ENCODE measurements around the gene ZCCHC7. TPM values are rescaled to one million over a fixed set of nuclear protein-coding genes. Genes with fewer than 3 reads are reported as not detected.

The ZCCHC7 gene
- total RNA-seq, 3 donors from 2014 or later (not counting 1 experiment from before 2014, with no cell fraction given), result 42.4 to 43.2 (median 42.8) TPM

GRCh38 chr9:37292896-37293295 is 172.5 kb downstream of the ZCCHC7 start:
- Histone ChIP-seq H3K4me1 (ENCODE audit: control insufficient read depth, insufficient read depth, low read length) (peaks cover 7% of the 10 kb centered on the region), H3K27ac (ENCODE audit: low read length) (peak overlapping the region; percentile 52), H3K9me3 (ENCODE audit: control insufficient read depth, insufficient read depth, low read length) (no peaks in the 10 kb centered on the region), H3K4me3 (ENCODE audit: low read length) (no peak overlapping the region), H3K36me3 (ENCODE audit: control insufficient read depth, insufficient read depth, low read length) (no peaks in the 10 kb centered on the region), H3K27me3 (ENCODE audit: control insufficient read depth, insufficient read depth, low read length) (no peaks in the 10 kb centered on the region)
- DNase-seq (no peak), ATAC-seq (no peak)
- no peaks in the 10 kb centered on the region for H3K9me3 Mint-ChIP-seq
- no peak overlapping the region for H3K4me3 Mint-ChIP-seq
- intact Hi-C loops (cut with micrococcal nuclease), result no loop called here
- no peaks in the 10 kb centered on the region for H3K36me3 Mint-ChIP-seq
- H3K27me3 Mint-ChIP-seq (ENCODE audit: low read depth in 2 of 2), result no peaks in the 10 kb centered on the region
- peaks cover 32 to 41% of the 10 kb centered on the region in 2 donors for H3K4me1 Mint-ChIP-seq
- TF ChIP-seq CTCF (IDR thresholded peaks at IDR 0.05), result no peak
- no peak overlapping the region for H3K27ac Mint-ChIP-seq

- H3K27me3 ChIP-seq (ENCODE audit: control insufficient read depth, insufficient read depth, low read length), result no peaks in the 10 kb centered on the region
- Mint-ChIP-seq H3K9me3 (no peaks in the 10 kb centered on the region), H3K27me3 (ENCODE audit: low read depth in 2 of 2) (no peaks in the 10 kb centered on the region), H3K27ac (no peak overlapping the region), H3K4me3 (no peak overlapping the region), H3K36me3 (no peaks in the 10 kb centered on the region), H3K4me1 (peaks cover 27 to 41% of the 10 kb centered on the region in 2 donors)
- no peaks in the 10 kb centered on the region for H3K36me3 ChIP-seq (ENCODE audit: control insufficient read depth, insufficient read depth, low read length)
- no peaks in the 10 kb centered on the region for H3K9me3 ChIP-seq (ENCODE audit: control insufficient read depth, insufficient read depth, low read length)
- intact Hi-C loops (cut with micrococcal nuclease), result no loop called here
- H3K27ac ChIP-seq (ENCODE audit: low read length), result peak overlapping the region; percentile 54
- H3K4me3 ChIP-seq (ENCODE audit: low read length), result no peak overlapping the region
- WGBS (ENCODE audit: insufficient coverage), result 61% methylated on average over 2 of the region's 3 CpGs
- ATAC-seq, result no peak
- DNase-seq, result no peak
- peaks cover 7% of the 10 kb centered on the region for H3K4me1 ChIP-seq (ENCODE audit: control insufficient read depth, insufficient read depth, low read length)
- no peak for TF ChIP-seq CTCF (IDR thresholded peaks at IDR 0.05)
These were observed 173.5 kb downstream of the ZCCHC7 start for GRCh38 chr9:37293664-37294524.

GRCh38 chr9:37295178-37295577 is 174.8 kb downstream of the ZCCHC7 start:
- H3K27ac ChIP-seq (ENCODE audit: low read length), result peak overlapping the region; percentile 5
- no peak overlapping the region for H3K4me3 ChIP-seq (ENCODE audit: low read length)
- TF ChIP-seq CTCF (IDR thresholded peaks at IDR 0.05), result no peak
- intact Hi-C loops (cut with micrococcal nuclease), result no loop called here
- H3K4me1 ChIP-seq (ENCODE audit: control insufficient read depth, insufficient read depth, low read length), result peaks cover 6% of the 10 kb centered on the region
- Mint-ChIP-seq H3K36me3 (no peaks in the 10 kb centered on the region), H3K4me3 (no peak overlapping the region), H3K27ac (no peak overlapping the region), H3K4me1 (peaks cover 26 to 38% of the 10 kb centered on the region in 2 donors), H3K27me3 (ENCODE audit: low read depth in 2 of 2) (no peaks in the 10 kb centered on the region), H3K9me3 (no peaks in the 10 kb centered on the region)
- H3K36me3 ChIP-seq (ENCODE audit: control insufficient read depth, insufficient read depth, low read length), result no peaks in the 10 kb centered on the region
- H3K9me3 ChIP-seq (ENCODE audit: control insufficient read depth, insufficient read depth, low read length), result no peaks in the 10 kb centered on the region
- 60% methylated on average over 1 of the region's 1 CpG for WGBS (ENCODE audit: insufficient coverage)
- DNase-seq, result no peak
- no peak for ATAC-seq
- no peaks in the 10 kb centered on the region for H3K27me3 ChIP-seq (ENCODE audit: control insufficient read depth, insufficient read depth, low read length)

GRCh38 chr9:37295796-37296195 is 175.4 kb downstream of the ZCCHC7 start:
- peak in 1 of 2 donors; percentile 9 for DNase-seq
- H3K27ac ChIP-seq (ENCODE audit: low read length), result peak overlapping the region; percentile 5
- Mint-ChIP-seq H3K27me3 (ENCODE audit: low read depth in 2 of 2) (no peaks in the 10 kb centered on the region), H3K4me1 (peaks cover 30 to 44% of the 10 kb centered on the region in 2 donors), H3K27ac (no peak overlapping the region), H3K4me3 (no peak overlapping the region), H3K9me3 (no peaks in the 10 kb centered on the region), H3K36me3 (no peaks in the 10 kb centered on the region)
- H3K36me3 ChIP-seq (ENCODE audit: control insufficient read depth, insufficient read depth, low read length), result no peaks in the 10 kb centered on the region
- H3K9me3 ChIP-seq (ENCODE audit: control insufficient read depth, insufficient read depth, low read length), result no peaks in the 10 kb centered on the region
- intact Hi-C loops (cut with micrococcal nuclease), result no loop called here
- no peak for ATAC-seq
- peak; percentile 26 for TF ChIP-seq CTCF (IDR thresholded peaks at IDR 0.05)
- H3K4me1 ChIP-seq (ENCODE audit: control insufficient read depth, insufficient read depth, low read length), result peaks cover 6% of the 10 kb centered on the region
- H3K4me3 ChIP-seq (ENCODE audit: low read length), result no peak overlapping the region
- no peaks in the 10 kb centered on the region for H3K27me3 ChIP-seq (ENCODE audit: control insufficient read depth, insufficient read depth, low read length)
